K562 (cell line): ENCODE measurements around the gene OBSL1. TPM values are rescaled to one million over a fixed set of nuclear protein-coding genes. Genes with fewer than 3 reads are reported as not detected.

ENCODE experiments used
- ARNT ChIP-seq, 2 experiments: fragments of 450-650 bp; IDR thresholded peaks; 2 replicates each; pipeline ENCODE4 v1.6.1; 2016; ENCODE audit warnings: mild to moderate bottlenecking in 1 of 2
- BRD9 ChIP-seq: fragments of 450-650 bp; IDR thresholded peaks from 2 replicates; pipeline ENCODE4 v1.6.1; 2018; ENCODE audit warnings: low read depth; ENCODE audit not compliant: partially characterized antibody
- CBX1 ChIP-seq: sonication (generic); IDR thresholded peaks from 2 replicates; pipeline ENCODE4 v1.6.1; 2016; ENCODE audit warnings: antibody characterized with exemption, low read depth, mild to moderate bottlenecking
- CREB1 ChIP-seq, 2 experiments: sonication (generic) in 1 of 2; formaldehyde crosslinking in 1 of 2; IDR thresholded peaks; 2 replicates each; pipeline versions ENCODE4 v1.6.1 to v1.8.0; 2012 to 2022; ENCODE audit warnings: inconsistent platforms in 1 of 2, mild to moderate bottlenecking in 1 of 2, missing genetic modification reagents in 1 of 2, moderate library complexity in 1 of 2
- CUX1 ChIP-seq: fragments of 200-800 bp; sonication (Bioruptor generic); IDR thresholded peaks from 2 replicates; pipeline ENCODE4 v1.6.1; 2016; ENCODE audit warnings: missing genetic modification characterization, missing compliant biosample characterization
- FOXO4 ChIP-seq: fragments of 450-650 bp; formaldehyde crosslinking; IDR thresholded peaks from 2 replicates; pipeline ENCODE4 v1.4.0; 2020; ENCODE audit warnings: mild to moderate bottlenecking, moderate library complexity
- JUND ChIP-seq, 2 experiments: IDR thresholded peaks; 2 replicates in 1 of 2; 3 replicates in 1 of 2; pipeline ENCODE4 v1.6.1; 2011; ENCODE audit warnings: borderline replicate concordance in 2 of 2, low read depth in 2 of 2, low read length in 2 of 2, improper control_type of control experiment in 1 of 2, missing biosample characterization in 1 of 2, missing genetic modification characterization in 1 of 2, missing genetic modification reagents in 1 of 2
- KLF10 ChIP-seq: fragments of 250-450 bp; sonication (Bioruptor Pico); IDR thresholded peaks from 2 replicates; pipeline ENCODE4 v1.6.1; 2021; ENCODE audit warnings: matching md5 sums
- MBD2 ChIP-seq: sonication (generic); IDR thresholded peaks from 2 replicates; pipeline ENCODE4 v1.6.1; 2016; ENCODE audit warnings: low read depth, borderline replicate concordance
- NCOA4 ChIP-seq: fragments of 450-650 bp; IDR thresholded peaks from 2 replicates; pipeline ENCODE4 v1.6.1; 2018; ENCODE audit warnings: mild to moderate bottlenecking; ENCODE audit not compliant: partially characterized antibody
- NEUROD1 ChIP-seq: fragments of 150-350 bp; IDR thresholded peaks from 2 replicates; pipeline ENCODE4 v1.6.1; 2014; ENCODE audit warnings: borderline replicate concordance, low read length, low read depth; ENCODE audit not compliant: partially characterized antibody
- POLR2G ChIP-seq: fragments of 200-400 bp; formaldehyde crosslinking; IDR thresholded peaks from 2 replicates; pipeline ENCODE4 v1.6.1; 2017; ENCODE audit warnings: low read depth, mild to moderate bottlenecking, antibody characterized with exemption, low read length, moderate library complexity
- PPARD ChIP-seq: fragments of 250-450 bp; sonication (Bioruptor Pico); IDR thresholded peaks from 2 replicates; pipeline ENCODE4 v1.8.0; 2022; ENCODE audit warnings: inconsistent platforms, mild to moderate bottlenecking, moderate library complexity
- TAF9B ChIP-seq: fragments of 450-650 bp; IDR thresholded peaks from 2 replicates; pipeline ENCODE4 v1.6.1; 2018; ENCODE audit warnings: mild to moderate bottlenecking; ENCODE audit not compliant: partially characterized antibody
- TCF15 ChIP-seq: fragments of 250-450 bp; sonication (Bioruptor Pico); IDR thresholded peaks from 2 replicates; pipeline ENCODE4 v1.8.0; 2022; ENCODE audit warnings: moderate library complexity, mild to moderate bottlenecking, inconsistent platforms
- THRAP3 ChIP-seq: fragments of 450-650 bp; IDR thresholded peaks from 2 replicates; pipeline ENCODE4 v1.6.1; 2016; ENCODE audit warnings: mild to moderate bottlenecking, inconsistent platforms, borderline replicate concordance
- polyA plus RNA-seq, 8 experiments: library from polyadenylated mRNA; depleted of rRNA in 4 of 8; stranded (reverse) in 5 of 8; unstranded in 3 of 8; fragments of >200 nt; fragmentation: Nextera tagmentation in 2 of 8; fragmentation: Illumina TruSeq in 1 of 8; extraction: Ambion mirVana in 2 of 8; extraction: Trizol in 1 of 8; gene quantifications; 2 replicates each; pipeline versions ENCODE4 v1.2.1 to v1.2.3, GENCODE V29; 2011 to 2014; ENCODE audit warnings: inconsistent platforms in 1 of 8, missing spikeins in 1 of 8
- total RNA-seq, 7 experiments: library from RNA; depleted of rRNA in 6 of 7; stranded (reverse); fragments of >200 nt in 6 of 7; fragmentation: Illumina TruSeq in 2 of 7; extraction: Trizol in 2 of 7; gene quantifications; 2 replicates each; pipeline versions ENCODE4 v1.2.1 to v1.2.3, GENCODE V29; 2011 to 2021; ENCODE audit warnings: low replicate concordance in 1 of 7
- TF ChIP-seq, protein P1 (sequence below): fragments of 450-650 bp; conservative IDR thresholded peaks from 2 replicates; pipeline ENCODE4 v1.6.1; 2016; ENCODE audit warnings: missing genetic modification characterization, low read depth, mild to moderate bottlenecking, missing compliant biosample characterization, moderate library complexity

Gene OBSL1
- total and polyA plus RNA-seq, 9 of the 15 experiments (the other 6 are each of a cell fraction or from before 2014, with no cell fraction given) = 1.2 to 26.6 (median 8.6) TPM

GRCh38 chr2:219521066-219521880 is 50.1 kb downstream of the OBSL1 start (continued):
- TF ChIP-seq CUX1 (CRISPR knock-in tag) (no peak), CREB1 (IDR thresholded peaks at IDR 0.05) (0 out of 2 replicates have a peak, but pooled peaks have one; percentile 18), CREB1 (CRISPR knock-in tag; IDR thresholded peaks at IDR 0.05) (0 out of 2 replicates have a peak, but pooled peaks have one; percentile 8), JUND (IDR thresholded peaks at IDR 0.05; ENCODE audit: borderline replicate concordance, low read depth, low read length) (peak; percentile 69), JUND (tag; IDR thresholded peaks at IDR 0.05; ENCODE audit: borderline replicate concordance, low read depth, low read length) (no peak; the same call in 2 of the 3 replicates), CBX1 (0 out of 2 replicates have a peak, but pooled peaks have one; percentile 23), NEUROD1 (peak; percentile 42), NCOA4 (no peak), POLR2G (peak; percentile 55), MBD2 (no peak), ARNT (IDR thresholded peaks at IDR 0.05) (0 out of 4 replicates have a peak, but pooled peaks of 1 of the 2 experiments have one; percentile 33), FOXO4 (CRISPR knock-in tag) (no peak), THRAP3 (no peak), PPARD (CRISPR knock-in tag) (no peak), TAF9B (peak; percentile 41), TCF15 (no peak), BRD9 (peak; percentile 76), KLF10 (no peak)
- TF ChIP-seq, protein P1, sequence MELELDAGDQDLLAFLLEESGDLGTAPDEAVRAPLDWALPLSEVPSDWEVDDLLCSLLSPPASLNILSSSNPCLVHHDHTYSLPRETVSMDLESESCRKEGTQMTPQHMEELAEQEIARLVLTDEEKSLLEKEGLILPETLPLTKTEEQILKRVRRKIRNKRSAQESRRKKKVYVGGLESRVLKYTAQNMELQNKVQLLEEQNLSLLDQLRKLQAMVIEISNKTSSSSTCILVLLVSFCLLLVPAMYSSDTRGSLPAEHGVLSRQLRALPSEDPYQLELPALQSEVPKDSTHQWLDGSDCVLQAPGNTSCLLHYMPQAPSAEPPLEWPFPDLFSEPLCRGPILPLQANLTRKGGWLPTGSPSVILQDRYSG (tag) = no peak
